ENCODE results near the gene PDE6C. TPM values are rescaled to one million over a fixed set of nuclear protein-coding genes. Genes with fewer than 3 reads are reported as not detected.

PDE6C gene
- polyA plus RNA-seq, 1 donor (not counting 4 experiments of a cell fraction or from before 2014, with no cell fraction given) = not detected

DNA sequence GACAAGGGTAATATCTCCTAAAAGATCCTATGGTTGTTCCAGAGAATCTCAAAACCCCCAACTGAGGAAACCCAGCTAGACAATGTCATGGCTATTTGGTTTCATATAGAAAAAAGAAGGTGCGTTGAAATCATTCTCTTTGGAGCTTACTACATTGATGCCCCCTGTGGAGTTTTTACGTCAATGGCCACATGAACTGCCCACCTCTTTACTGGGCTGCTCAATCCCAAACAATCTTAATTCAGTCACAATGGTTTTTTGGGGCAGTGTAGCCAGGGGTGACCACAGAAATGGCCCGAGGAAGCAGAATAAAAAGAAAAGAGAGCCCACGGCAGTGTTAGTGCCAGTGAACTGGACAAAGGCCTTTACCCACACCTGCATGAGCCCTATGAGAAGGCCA is 19.1 kb upstream of the PDE6C start:
- no peak overlapping the region for H3K4me3 ChIP-seq (ENCODE audit: control insufficient read depth in 2 of 3, extremely low read depth in 1 of 3, insufficient read depth in 2 of 3, low read depth in 1 of 3, low read length in 3 of 3)

GRCh38 chr10:93593749-93594148 is 18.6 kb upstream of the PDE6C start:
- no peaks in the 10 kb centered on the region for H3K79me2 ChIP-seq (ENCODE audit: control insufficient read depth, insufficient read depth, low read length)
- no peak overlapping the region for H2AFZ ChIP-seq (ENCODE audit: control insufficient read depth, low read length)
- no peak for TF ChIP-seq EZH2 (IDR thresholded peaks at IDR 0.05; ENCODE audit: low read length)
- TF ChIP-seq, protein P1, sequence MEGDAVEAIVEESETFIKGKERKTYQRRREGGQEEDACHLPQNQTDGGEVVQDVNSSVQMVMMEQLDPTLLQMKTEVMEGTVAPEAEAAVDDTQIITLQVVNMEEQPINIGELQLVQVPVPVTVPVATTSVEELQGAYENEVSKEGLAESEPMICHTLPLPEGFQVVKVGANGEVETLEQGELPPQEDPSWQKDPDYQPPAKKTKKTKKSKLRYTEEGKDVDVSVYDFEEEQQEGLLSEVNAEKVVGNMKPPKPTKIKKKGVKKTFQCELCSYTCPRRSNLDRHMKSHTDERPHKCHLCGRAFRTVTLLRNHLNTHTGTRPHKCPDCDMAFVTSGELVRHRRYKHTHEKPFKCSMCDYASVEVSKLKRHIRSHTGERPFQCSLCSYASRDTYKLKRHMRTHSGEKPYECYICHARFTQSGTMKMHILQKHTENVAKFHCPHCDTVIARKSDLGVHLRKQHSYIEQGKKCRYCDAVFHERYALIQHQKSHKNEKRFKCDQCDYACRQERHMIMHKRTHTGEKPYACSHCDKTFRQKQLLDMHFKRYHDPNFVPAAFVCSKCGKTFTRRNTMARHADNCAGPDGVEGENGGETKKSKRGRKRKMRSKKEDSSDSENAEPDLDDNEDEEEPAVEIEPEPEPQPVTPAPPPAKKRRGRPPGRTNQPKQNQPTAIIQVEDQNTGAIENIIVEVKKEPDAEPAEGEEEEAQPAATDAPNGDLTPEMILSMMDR (optimal IDR thresholded peaks at IDR 0.05 in 1 of 3, IDR thresholded peaks at IDR 0.05 in 1 of 3, conservative IDR thresholded peaks at IDR 0.05 in 1 of 3; ENCODE audit: extremely low read depth in 1 of 3, insufficient read depth in 2 of 3, low read length in 3 of 3) = no peak
- FAIRE-seq (no peak), DNase-seq (ENCODE audit: low read depth, low spot score) (no peak)
- H3K27ac ChIP-seq (ENCODE audit: control insufficient read depth, insufficient read depth, low read length) = no peak overlapping the region
- H4K20me1 ChIP-seq (ENCODE audit: control insufficient read depth, extremely low read depth, insufficient read depth, low read length) = no peaks in the 10 kb centered on the region
- H3K9ac ChIP-seq (ENCODE audit: control insufficient read depth, extremely low read depth, insufficient read depth, low read length) = no peak overlapping the region
- H3K4me3 ChIP-seq (ENCODE audit: control insufficient read depth in 2 of 3, extremely low read depth in 1 of 3, insufficient read depth in 2 of 3, low read depth in 1 of 3, low read length in 3 of 3) = no peak overlapping the region
- H3K9me1 ChIP-seq (ENCODE audit: control insufficient read depth, extremely low read depth, insufficient read depth, low read length) = no peaks in the 10 kb centered on the region
- no peaks in the 10 kb centered on the region for H3K36me3 ChIP-seq (ENCODE audit: control insufficient read depth in 2 of 2, extremely low read depth in 1 of 2, insufficient read depth in 2 of 2, low read length in 2 of 2)
- dilution Hi-C loops (cut with MboI; ENCODE audit: extremely low pct_ligation_motif_present, low sequenced_read_pairs) = no loop called here
- peaks cover 7% of the 10 kb centered on the region for H3K27me3 ChIP-seq (ENCODE audit: control insufficient read depth, extremely low read depth, insufficient read depth, low read length)
- H3K9me3 ChIP-seq (ENCODE audit: control insufficient read depth, low read depth, low read length) = no peaks in the 10 kb centered on the region
- no peak overlapping the region for H3K4me2 ChIP-seq (ENCODE audit: control insufficient read depth, extremely low read depth, insufficient read depth, low read depth, low read length)
- no peaks in the 10 kb centered on the region for H3K4me1 ChIP-seq (ENCODE audit: control insufficient read depth, extremely low read depth, insufficient read depth, low read length)

More for the DNA sequence above, 19.1 kb upstream of the PDE6C start:
- H2AFZ ChIP-seq (ENCODE audit: control insufficient read depth, low read length) = no peak overlapping the region
- DNase-seq (ENCODE audit: low read depth, low spot score) = no peak
- H3K4me1 ChIP-seq (ENCODE audit: control insufficient read depth, extremely low read depth, insufficient read depth, low read length) = no peaks in the 10 kb centered on the region
- H3K9ac ChIP-seq (ENCODE audit: control insufficient read depth, extremely low read depth, insufficient read depth, low read length) = no peak overlapping the region
- H4K20me1 ChIP-seq (ENCODE audit: control insufficient read depth, extremely low read depth, insufficient read depth, low read length) = no peaks in the 10 kb centered on the region
- H3K9me3 ChIP-seq (ENCODE audit: control insufficient read depth, low read depth, low read length) = no peaks in the 10 kb centered on the region
- peaks cover 7% of the 10 kb centered on the region for H3K27me3 ChIP-seq (ENCODE audit: control insufficient read depth, extremely low read depth, insufficient read depth, low read length)
- H3K9me1 ChIP-seq (ENCODE audit: control insufficient read depth, extremely low read depth, insufficient read depth, low read length) = no peaks in the 10 kb centered on the region
- FAIRE-seq = no peak
- no peaks in the 10 kb centered on the region for H3K36me3 ChIP-seq (ENCODE audit: control insufficient read depth in 2 of 2, extremely low read depth in 1 of 2, insufficient read depth in 2 of 2, low read length in 2 of 2)
- no peak for TF ChIP-seq EZH2 (IDR thresholded peaks at IDR 0.05; ENCODE audit: low read length)
- TF ChIP-seq, protein P1 (optimal IDR thresholded peaks at IDR 0.05 in 1 of 3, IDR thresholded peaks at IDR 0.05 in 1 of 3, conservative IDR thresholded peaks at IDR 0.05 in 1 of 3; ENCODE audit: extremely low read depth in 1 of 3, insufficient read depth in 2 of 3, low read length in 3 of 3) = no peak
- dilution Hi-C loops (cut with MboI; ENCODE audit: extremely low pct_ligation_motif_present, low sequenced_read_pairs) = no loop called here
- no peak overlapping the region for H3K27ac ChIP-seq (ENCODE audit: control insufficient read depth, insufficient read depth, low read length)
- H3K4me2 ChIP-seq (ENCODE audit: control insufficient read depth, extremely low read depth, insufficient read depth, low read depth, low read length) = no peak overlapping the region
- H3K79me2 ChIP-seq (ENCODE audit: control insufficient read depth, insufficient read depth, low read length) = no peaks in the 10 kb centered on the region
